ENCODE measurements around the gene KIAA1217. TPM values are rescaled to one million over a fixed set of nuclear protein-coding genes. Genes with fewer than 3 reads are reported as not detected.

KIAA1217 gene
- total RNA-seq, 1 experiment from 2014 or later: 18.6 TPM

- no peak for TF ChIP-seq CTCF (conservative IDR thresholded peaks at IDR 0.05)
- no peak overlapping the region for H3K4ac ChIP-seq (ENCODE audit: low read depth, low read length)
- H2BK20ac ChIP-seq (ENCODE audit: low read depth, low read length, poor library complexity, severe bottlenecking): no peak overlapping the region
- no peaks in the 10 kb centered on the region for H3K79me2 ChIP-seq (ENCODE audit: insufficient read depth, low read length)
- H2BK15ac ChIP-seq (ENCODE audit: low read depth, low read length): no peak overlapping the region
- no peak overlapping the region for H3K9ac ChIP-seq (ENCODE audit: extremely low read depth, insufficient read length, low read length)
- H3K27ac Mint-ChIP-seq: no peak overlapping the region
- no peak overlapping the region for H2BK5ac ChIP-seq (ENCODE audit: insufficient read length, low read length)
- no peaks in the 10 kb centered on the region for H4K20me1 ChIP-seq (ENCODE audit: control insufficient read depth, insufficient read depth, insufficient read length)
- no peak overlapping the region for H4K5ac ChIP-seq (ENCODE audit: insufficient read length, low read depth, low read length)
- no peak overlapping the region for H4K8ac ChIP-seq (replicated peaks; ENCODE audit: insufficient read length, low read depth, low read length)
- H3K27me3 Mint-ChIP-seq (ENCODE audit: low read depth): no peaks in the 10 kb centered on the region
- no CpG with 5 or more reads among the region's 2 CpGs for WGBS (ENCODE audit: extremely low coverage, insufficient read length, low lambda C conversion rate)
- H2AFZ ChIP-seq (ENCODE audit: low read length): no peak overlapping the region
- no peak overlapping the region for H3K4me2 ChIP-seq (ENCODE audit: insufficient read depth, insufficient read length, low read length)
- H4K91ac ChIP-seq (ENCODE audit: insufficient read length, low read depth, low read length): no peak overlapping the region
- H3K23ac ChIP-seq (ENCODE audit: insufficient read length, low read depth, low read length): no peak overlapping the region
- no peaks in the 10 kb centered on the region for H3K23me2 ChIP-seq (ENCODE audit: insufficient read length, low read depth, low read length, poor library complexity, severe bottlenecking)
- no peak for DNase-seq
- no peaks in the 10 kb centered on the region for H3K27me3 ChIP-seq (ENCODE audit: insufficient read depth, low read length)
- H3K79me1 ChIP-seq (ENCODE audit: insufficient read depth, low read depth, low read length, poor library complexity, severe bottlenecking): no peaks in the 10 kb centered on the region
- H3K4me1 ChIP-seq (ENCODE audit: insufficient read depth, low read length): no peaks in the 10 kb centered on the region
- no peaks in the 10 kb centered on the region for H3K4me1 Mint-ChIP-seq
- no peak overlapping the region for H2BK12ac ChIP-seq (ENCODE audit: insufficient read length, low read depth, low read length)
- H3K14ac ChIP-seq (ENCODE audit: insufficient read depth, low read length): no peak overlapping the region
- no peak overlapping the region for H3K4me3 Mint-ChIP-seq
- no peak overlapping the region for H2BK120ac ChIP-seq (ENCODE audit: low read depth, low read length, poor library complexity, severe bottlenecking)
- H3K56ac ChIP-seq (ENCODE audit: insufficient read length, low read depth, low read length): no peak overlapping the region
- no peaks in the 10 kb centered on the region for H3K9me3 Mint-ChIP-seq
- peaks cover 4% of the 10 kb centered on the region for H3K9me3 ChIP-seq (ENCODE audit: control insufficient read depth, low read depth, low read length)
- no peak overlapping the region for H3K27ac ChIP-seq (ENCODE audit: insufficient read length, low read depth, low read length)
- no peak overlapping the region for H3T11ph ChIP-seq (ENCODE audit: low read length)
- H3K18ac ChIP-seq (ENCODE audit: insufficient read length, low read depth, low read length): no peak overlapping the region
- no peaks in the 10 kb centered on the region for H3K36me3 Mint-ChIP-seq (ENCODE audit: insufficient read depth in 1 of 3, low read depth in 3 of 3)
- no peak overlapping the region for H2AK5ac ChIP-seq (ENCODE audit: insufficient read length, low read length)
Observed at GRCh38 chr10:24408365-24408764, 199.4 kb downstream of the KIAA1217 start.

Measured in H9 (cell line).